GM13976 (cell line): ENCODE measurements around the gene MTRR.

Source experiments
- DNase-seq: peaks from one replicate; pipeline ENCODE4 v3.0.0; 2012; ENCODE audit warnings: low spot score
- in situ Hi-C: fragments of 300-500 bp; cut with MboI; formaldehyde crosslinking; loops from one replicate; pipeline ENCODE4 v1.12.0; 2022; ENCODE audit warnings: low sequenced_read_pairs, mixed read lengths, inconsistent platforms; ENCODE audit not compliant: unreplicated experiment
- TF ChIP-seq, protein P1 (sequence below): IDR thresholded peaks from 2 replicates; pipeline ENCODE4 v1.5.1; 2012; ENCODE audit warnings: borderline replicate concordance, mild to moderate bottlenecking; ENCODE audit not compliant: insufficient read depth; ENCODE audit errors: extremely low read depth, missing control alignments, control extremely low read depth

Gene MTRR

DNA sequence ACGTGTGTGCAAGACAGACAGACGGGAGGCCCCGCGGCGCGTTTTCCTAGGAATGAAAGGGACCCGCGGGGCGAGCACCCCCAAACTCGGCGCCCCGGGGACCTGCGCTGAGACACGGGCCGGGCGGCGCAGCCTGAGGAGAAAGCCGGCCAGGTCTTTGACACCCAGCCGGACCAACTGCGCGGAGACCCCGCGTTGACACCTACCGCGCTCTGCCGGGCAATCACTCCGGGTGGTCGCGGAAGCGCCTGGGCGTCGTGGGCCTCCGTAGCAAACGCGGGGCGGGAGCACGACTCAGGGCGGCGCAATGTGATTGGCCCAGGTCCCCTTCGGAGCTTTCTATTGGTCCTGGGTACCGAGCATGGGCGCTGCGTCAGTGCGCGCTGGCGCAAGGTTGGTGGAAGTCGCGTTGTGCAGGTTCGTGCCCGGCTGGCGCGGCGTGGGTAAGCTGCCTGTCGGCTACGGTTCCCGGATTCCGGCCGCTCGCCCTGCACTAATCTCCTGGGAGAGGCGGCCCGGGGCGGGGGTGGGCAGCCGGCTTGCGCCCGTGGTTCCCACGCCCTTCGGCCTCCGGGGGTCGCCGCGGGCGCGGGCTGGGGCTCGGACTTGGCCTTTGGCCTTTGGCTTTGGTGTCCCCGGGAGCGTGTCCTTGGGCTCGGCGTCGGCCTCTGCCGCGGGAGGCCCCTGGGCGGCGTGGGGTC is at the start of gene MTRR, which contains the start of gene FASTKD3:
TSS of gene MTRR (plus strand) at position 376 of the 701 bp plus-strand sequence. CDS start 1,647 bp downstream, outside the sequence.
TSS of gene FASTKD3 (minus strand) at position 259 of the 701 bp plus-strand sequence. CDS start 948 bp downstream, outside the sequence.
- peak; percentile 95 for DNase-seq
- in situ Hi-C loops = no loop called here
- TF ChIP-seq, protein P1, sequence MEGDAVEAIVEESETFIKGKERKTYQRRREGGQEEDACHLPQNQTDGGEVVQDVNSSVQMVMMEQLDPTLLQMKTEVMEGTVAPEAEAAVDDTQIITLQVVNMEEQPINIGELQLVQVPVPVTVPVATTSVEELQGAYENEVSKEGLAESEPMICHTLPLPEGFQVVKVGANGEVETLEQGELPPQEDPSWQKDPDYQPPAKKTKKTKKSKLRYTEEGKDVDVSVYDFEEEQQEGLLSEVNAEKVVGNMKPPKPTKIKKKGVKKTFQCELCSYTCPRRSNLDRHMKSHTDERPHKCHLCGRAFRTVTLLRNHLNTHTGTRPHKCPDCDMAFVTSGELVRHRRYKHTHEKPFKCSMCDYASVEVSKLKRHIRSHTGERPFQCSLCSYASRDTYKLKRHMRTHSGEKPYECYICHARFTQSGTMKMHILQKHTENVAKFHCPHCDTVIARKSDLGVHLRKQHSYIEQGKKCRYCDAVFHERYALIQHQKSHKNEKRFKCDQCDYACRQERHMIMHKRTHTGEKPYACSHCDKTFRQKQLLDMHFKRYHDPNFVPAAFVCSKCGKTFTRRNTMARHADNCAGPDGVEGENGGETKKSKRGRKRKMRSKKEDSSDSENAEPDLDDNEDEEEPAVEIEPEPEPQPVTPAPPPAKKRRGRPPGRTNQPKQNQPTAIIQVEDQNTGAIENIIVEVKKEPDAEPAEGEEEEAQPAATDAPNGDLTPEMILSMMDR = no peak

DNA sequence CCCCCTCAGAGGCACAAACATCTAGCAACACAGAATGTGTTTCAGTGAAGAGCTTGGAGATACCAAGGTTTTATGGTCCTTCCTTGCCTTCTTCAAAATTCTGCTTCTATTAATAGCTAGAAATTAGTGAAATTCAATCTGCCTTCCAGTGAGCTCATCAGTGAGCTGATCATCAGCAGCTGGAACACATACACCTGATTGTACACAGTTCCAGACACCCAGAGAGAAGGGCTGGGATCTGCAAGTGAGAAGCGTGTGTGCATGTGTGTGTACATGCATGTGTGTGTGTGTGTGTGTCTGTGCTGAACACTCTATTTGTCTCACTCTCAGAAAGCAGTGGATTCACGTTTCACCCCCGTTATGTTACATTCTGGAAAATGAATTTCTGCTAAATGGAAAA is 46.5 kb upstream of the MTRR start:
- in situ Hi-C loops = no loop called here
- DNase-seq = no peak
- TF ChIP-seq, protein P1 = no peak

DNA sequence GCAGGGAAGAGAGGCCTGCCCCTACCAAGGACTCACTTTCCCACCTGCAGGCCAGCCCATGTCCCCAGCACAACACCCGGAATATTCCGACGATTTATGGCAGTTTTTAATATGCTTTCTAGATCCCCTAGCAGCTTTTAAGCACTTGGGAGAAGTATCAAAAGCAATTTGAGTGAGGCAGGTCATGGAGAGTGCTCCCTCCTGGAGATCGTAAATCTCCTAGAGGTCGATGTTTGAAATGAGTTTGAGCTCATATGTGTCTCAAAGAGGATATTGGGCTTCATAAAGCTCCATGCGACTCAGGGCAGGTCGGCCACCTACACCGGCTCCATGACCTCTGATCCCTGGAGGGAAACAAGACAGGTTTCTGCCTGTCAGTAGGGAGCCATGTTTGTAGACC is 45.4 kb upstream of the MTRR start:
- no peak for DNase-seq
- in situ Hi-C loops = no loop called here
- TF ChIP-seq, protein P1 = no peak

DNA sequence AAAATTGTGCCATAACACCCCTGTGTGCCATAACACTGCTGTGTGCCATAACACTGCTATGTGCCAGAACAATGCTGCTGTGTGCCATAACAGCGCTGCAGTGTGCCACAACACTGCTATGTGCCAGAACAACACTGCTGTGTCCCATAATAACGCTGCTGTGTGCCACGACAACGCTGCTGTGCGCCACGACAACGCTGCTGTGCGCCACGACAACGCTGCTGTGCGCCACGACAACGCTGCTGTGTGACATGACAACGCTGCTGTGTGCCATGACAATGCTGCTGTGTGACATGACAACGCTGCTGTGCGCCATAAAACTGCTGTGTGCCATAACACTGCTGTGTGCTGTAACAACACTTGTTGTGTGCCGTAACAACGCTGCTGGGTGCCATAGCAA is 44.0 kb upstream of the MTRR start:
- TF ChIP-seq, protein P1 = no peak
- in situ Hi-C loops = no loop called here
- no peak for DNase-seq

DNA sequence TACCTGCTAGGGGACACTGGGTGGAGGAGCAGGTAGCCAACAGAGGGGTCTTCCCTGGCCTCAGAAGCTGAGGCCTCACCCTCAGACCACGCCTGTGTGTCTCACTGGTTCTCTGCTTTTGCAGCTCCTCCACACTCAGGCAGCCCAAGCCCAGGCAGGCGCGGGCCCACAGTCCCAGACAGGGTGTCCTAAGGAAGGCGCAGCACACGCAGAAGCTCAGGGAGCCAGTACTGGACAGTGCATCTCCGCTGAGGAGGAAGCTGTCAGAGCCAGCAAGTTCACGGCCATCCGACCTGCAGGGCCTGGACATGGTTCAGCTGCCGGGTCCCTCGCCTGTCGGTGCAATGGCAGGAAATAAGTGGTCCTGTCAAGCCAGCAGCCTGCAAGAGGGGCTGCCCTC is 43.3 kb upstream of the MTRR start:
- no peak for DNase-seq
- TF ChIP-seq, protein P1 = no peak
- in situ Hi-C loops = no loop called here

DNA sequence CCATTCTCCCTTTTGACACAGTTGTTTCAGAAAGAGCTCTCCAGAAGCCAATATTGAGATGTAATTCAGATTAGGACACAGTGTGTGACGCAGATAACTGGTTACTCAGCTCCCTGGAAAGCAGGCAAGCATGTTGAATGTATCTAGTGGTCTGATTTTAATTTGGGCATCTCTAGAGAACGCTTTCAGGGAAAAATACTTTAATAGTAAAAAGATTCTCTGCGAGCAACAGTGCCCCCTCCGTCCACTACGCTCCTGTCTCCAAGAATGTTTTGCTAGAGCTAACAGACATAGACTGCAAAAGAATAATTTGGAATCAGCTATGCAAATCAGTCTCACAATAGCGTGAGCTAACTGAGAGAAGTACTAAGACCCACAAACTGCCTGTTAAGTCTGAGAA is 41.3 kb upstream of the MTRR start:
- DNase-seq = no peak
- TF ChIP-seq, protein P1 = no peak
- in situ Hi-C loops = no loop called here
